HL-60/S4 treated with phorbol 12-myristate 13-acetate at 8.2 ng/mL for 4 days and 3 days (cell line): ENCODE measurements around the gene SAA1.

ENCODE experiments used
- in situ Hi-C: fragments of 300-500 bp; cut with MboI; formaldehyde crosslinking; loops from 2 replicates; pipeline ENCODE4 v1.15.0; 2022; ENCODE audit warnings: low sequenced_read_pairs

SAA1 gene

DNA sequence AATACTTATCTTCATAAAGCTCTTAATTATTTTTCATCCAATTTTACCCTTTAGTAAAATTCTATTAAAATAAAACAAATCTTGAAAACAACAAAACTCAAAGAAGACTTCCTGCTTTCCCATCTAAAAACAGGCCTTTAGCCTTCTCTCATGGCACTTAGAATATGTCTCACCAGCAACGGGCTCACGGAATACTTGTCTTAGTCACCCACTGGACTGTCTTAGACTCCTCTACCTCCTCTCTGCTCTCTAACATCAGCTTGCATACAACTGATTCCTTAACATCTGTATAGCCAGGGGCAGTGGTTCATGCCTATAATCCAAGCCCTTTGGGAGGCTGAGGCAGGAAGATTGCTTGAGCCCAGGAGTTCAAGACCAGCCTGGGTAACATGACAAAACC is 42.2 kb downstream of the SAA1 start:
- in situ Hi-C loops = no loop called here

DNA sequence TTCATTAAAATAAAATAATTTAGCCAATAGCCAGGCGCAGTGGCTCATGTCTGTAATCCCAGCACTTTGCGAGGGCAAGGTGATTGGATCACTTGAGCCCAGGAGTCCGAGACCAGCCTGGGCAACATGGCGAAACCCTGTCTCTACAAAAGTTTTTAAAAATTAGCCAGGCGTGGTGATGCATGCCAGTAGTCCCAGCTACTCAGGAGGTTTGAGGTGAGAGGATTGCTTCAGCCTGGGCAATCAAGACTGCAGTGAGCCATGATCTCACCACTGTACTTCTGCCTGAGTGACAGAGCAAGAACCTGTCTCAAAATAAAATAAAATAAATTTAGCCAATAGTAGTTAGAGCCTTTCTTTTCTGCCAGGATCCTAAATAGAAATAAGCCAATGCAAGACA is 43.6 kb downstream of the SAA1 start:
- in situ Hi-C loops = no loop called here

- in situ Hi-C loops = no loop called here
Measured at GRCh38 chr11:18310800-18311340, 44.8 kb downstream of the SAA1 start.

- in situ Hi-C loops = no loop called here
Measured at GRCh38 chr11:18312012-18312411, 45.9 kb downstream of the SAA1 start.

DNA sequence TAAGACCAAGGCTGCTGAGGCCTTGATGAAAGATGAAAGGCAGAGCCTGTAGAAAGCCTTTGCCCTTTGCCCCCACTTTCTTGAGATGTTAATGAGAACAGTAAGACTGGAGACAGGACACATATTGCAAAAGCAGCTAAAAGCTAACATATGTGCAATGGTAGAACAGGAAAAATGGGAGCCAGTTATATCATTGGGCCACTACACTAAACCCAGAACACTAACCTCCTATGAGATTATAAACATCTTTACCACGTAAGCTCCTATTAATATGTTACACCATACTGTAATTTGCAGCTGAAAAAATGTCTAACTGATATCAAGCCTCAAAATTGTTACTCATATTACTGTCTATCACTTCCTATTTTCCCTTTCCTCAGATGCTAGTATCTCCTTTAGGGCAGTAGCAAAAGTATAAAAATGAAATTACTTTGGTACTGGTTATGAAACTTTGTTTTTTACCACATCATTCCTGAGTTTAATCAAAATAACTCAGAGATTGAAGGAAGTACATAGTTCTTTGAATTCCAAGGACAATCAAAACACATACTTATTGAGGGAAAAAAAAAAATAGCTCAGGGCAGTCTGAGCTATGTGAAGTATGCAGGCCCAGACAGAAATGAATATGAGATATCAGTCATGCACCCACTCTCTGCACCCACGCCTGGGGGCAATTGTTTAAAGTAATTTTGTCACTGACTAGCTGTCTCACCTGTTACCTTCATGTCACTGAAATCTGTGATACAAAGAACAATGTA is 46.8 kb downstream of the SAA1 start:
- in situ Hi-C loops = no loop called here

DNA sequence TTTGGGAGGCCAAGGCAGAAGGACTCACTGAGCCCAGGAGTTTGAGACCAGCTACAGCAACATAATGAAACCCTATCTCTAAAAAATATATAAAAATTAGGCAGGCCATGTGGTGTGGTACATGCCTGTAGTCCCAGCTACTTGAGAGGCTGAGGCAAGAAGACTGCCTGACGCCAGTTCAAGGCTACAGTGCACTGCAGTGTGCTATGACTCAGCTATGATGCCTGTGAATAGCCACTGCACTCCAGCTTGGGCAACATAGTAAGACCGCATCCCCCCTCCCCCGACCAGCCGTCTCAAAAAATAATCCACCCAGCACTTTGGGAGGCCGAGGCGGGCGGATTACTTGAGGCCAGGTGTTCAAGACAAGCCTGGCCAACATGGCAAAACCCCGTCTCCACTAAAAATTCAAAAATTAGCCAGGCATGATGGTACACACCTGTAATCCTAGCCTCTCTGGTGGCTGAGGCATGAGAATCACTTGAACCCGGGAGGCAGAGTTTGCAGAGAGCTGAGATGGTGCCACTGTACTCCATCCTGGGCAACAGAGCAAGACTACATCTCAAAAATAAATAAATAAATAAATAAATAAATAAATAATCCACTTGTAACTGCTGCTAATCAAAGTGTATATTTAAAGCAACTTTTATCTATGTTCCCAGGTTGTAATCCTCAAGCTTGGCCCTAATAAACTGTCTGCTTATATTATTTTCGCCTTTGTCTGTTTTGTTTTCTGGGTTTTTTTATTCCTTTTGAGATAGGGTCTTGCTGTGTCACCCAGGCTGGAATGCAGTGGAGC is 48.1 kb downstream of the SAA1 start:
- in situ Hi-C loops = no loop called here

DNA sequence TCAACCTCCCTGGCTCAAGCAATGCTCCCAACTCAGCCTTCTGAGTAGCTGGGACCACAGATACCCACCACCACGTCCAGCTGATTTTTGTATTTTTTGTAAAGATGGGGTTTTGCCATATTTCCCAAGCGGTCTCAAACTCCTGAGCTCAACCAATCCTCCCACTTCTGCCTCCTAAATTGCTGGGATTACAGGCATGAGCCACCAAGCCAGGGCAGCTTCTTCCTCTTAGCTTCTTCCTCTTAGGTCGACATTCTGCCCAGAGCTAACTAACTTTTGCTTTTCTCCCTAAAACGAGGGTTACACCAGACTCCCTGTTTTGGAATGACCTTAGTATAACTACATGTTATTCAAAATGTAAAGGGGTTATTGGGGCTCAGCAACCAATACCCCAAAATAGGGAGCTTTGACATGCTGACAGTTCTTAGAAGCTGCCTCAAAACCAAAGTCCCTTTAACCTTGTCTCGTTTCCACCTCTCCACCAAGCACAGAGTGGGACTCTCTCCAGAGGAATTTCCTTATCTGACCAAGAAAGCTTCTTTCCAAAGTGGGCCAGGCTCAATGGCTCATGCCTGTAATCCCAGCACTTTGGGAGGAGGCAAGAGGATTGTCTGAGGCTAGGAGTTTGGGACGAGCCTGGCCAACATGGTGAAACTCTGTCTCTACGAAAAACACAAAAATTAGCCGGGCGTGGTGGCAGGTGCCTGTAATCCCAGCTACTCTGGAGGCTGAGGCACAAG is 48.9 kb downstream of the SAA1 start:
- in situ Hi-C loops = no loop called here

- in situ Hi-C loops = no loop called here
Measured at GRCh38 chr11:18315893-18316292, 49.8 kb downstream of the SAA1 start.

DNA sequence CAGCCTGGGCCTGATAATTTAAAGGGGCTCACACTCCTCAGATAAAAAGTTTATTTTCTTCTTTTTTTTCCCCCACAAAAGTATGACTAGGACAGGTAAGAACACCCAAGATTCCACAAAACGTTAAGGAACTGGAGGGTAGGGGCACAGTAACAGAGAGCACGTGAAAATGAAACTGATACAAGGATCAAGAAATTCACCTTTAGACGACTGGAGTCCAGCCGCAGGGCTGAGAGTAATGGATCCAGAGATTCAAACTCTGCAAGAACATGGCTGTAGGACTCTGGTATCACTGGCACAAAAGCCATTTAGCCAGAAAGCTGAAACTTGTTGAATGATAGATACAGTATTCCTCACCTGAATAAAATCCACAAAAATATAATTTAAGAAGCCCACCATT is 51.5 kb downstream of the SAA1 start:
- in situ Hi-C loops = no loop called here
